BLaER1 (cell line): Measurements from ENCODE around the gene ERCC8.
A peak's percentile ranks its signal among the peaks of the same experiment; 100 is the strongest.

ENCODE experiments used
- H3K27ac ChIP-seq: shearing (Covaris generic); formaldehyde crosslinking; 2 replicates; pipeline ENCODE4 v1.8.1; 2022
- H3K27me3 ChIP-seq: shearing (Covaris generic); formaldehyde crosslinking; 2 replicates; pipeline ENCODE4 v1.8.1; 2022
- H3K36me3 ChIP-seq: shearing (Covaris generic); formaldehyde crosslinking; 2 replicates; pipeline ENCODE4 v1.8.1; 2022
- H3K4me1 ChIP-seq: shearing (Covaris generic); formaldehyde crosslinking; 2 replicates; pipeline ENCODE4 v1.8.1; 2022
- H3K4me2 ChIP-seq: shearing (Covaris generic); formaldehyde crosslinking; 2 replicates; pipeline ENCODE4 v1.8.1; 2022
- H3K4me3 ChIP-seq: shearing (Covaris generic); formaldehyde crosslinking; 2 replicates; pipeline ENCODE4 v1.8.1; 2022
- H3K9ac ChIP-seq: shearing (Covaris generic); formaldehyde crosslinking; 2 replicates; pipeline ENCODE4 v1.8.1; 2022
- H3K9me3 ChIP-seq: shearing (Covaris generic); formaldehyde crosslinking; 2 replicates; pipeline ENCODE4 v1.8.1; 2022
- H4K20me1 ChIP-seq: shearing (Covaris generic); formaldehyde crosslinking; 2 replicates; pipeline ENCODE4 v1.8.1; 2022
- Cebpa-rat ChIP-seq: shearing (Covaris generic); IDR thresholded peaks from 2 replicates; pipeline ENCODE4 v1.8.1; 2022

ERCC8 gene

DNA sequence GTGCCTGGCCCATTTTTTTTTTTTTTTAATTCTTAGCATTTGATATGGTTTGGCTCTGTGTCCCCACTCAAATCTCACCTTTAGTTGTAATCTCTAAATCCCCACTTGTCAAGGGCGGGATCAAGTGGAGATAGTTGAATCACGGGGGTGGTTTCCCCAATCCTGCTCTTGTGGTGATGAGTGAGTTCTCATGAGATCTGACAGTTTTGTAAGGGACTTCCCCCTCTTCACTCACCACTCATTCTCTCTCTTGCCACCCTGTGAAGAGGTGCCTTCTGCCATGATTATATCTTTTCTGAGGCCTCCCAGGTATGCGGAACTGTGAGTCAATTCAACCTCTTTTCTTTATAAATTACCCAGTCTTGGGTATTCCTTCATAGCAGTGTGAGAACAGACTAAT, 27.4 kb upstream of the ERCC8 start:
- Histone ChIP-seq H4K20me1 (0 out of 2 replicates have a peak, but pooled peaks cover 12% of the 10 kb centered on the region), H3K36me3 (peaks cover 3% of the 10 kb centered on the region; the same call in 1 of the 2 replicates), H3K4me2 (no peak overlapping the region)

GRCh38 chr5:60961685-60962084, 16.8 kb upstream of the ERCC8 start:
- no peaks in the 10 kb centered on the region for H3K36me3 ChIP-seq
- no peak overlapping the region for H3K4me2 ChIP-seq
- H3K9me3 ChIP-seq, result peaks cover 5% of the 10 kb centered on the region; the same call in 1 of the 2 replicates
- no peaks in the 10 kb centered on the region for H3K27me3 ChIP-seq
- no peak overlapping the region for H3K9ac ChIP-seq
- TF ChIP-seq Cebpa-rat, result no peak
- H4K20me1 ChIP-seq, result peaks cover 21% of the 10 kb centered on the region; the same call in 1 of the 2 replicates
- no peaks in the 10 kb centered on the region for H3K4me1 ChIP-seq
- H3K27ac ChIP-seq, result no peak overlapping the region
- H3K4me3 ChIP-seq, result no peak overlapping the region

More for the DNA sequence above, 27.4 kb upstream of the ERCC8 start:
- Histone ChIP-seq H3K4me1 (no peaks in the 10 kb centered on the region), H3K27ac (no peak overlapping the region), H3K9me3 (peaks cover 50% of the 10 kb centered on the region), H3K4me3 (no peak overlapping the region), H3K9ac (no peak overlapping the region), H3K27me3 (no peaks in the 10 kb centered on the region)
- no peak for TF ChIP-seq Cebpa-rat

- Histone ChIP-seq H3K4me1 (no peaks in the 10 kb centered on the region), H3K4me3 (no peak overlapping the region), H3K4me2 (no peak overlapping the region), H4K20me1 (peaks cover 21% of the 10 kb centered on the region; the same call in 1 of the 2 replicates), H3K9me3 (peaks cover 3% of the 10 kb centered on the region; the same call in 1 of the 2 replicates), H3K9ac (no peak overlapping the region), H3K27me3 (no peaks in the 10 kb centered on the region), H3K27ac (no peak overlapping the region), H3K36me3 (no peaks in the 10 kb centered on the region)
- no peak for TF ChIP-seq Cebpa-rat
Measured at GRCh38 chr5:60960591-60960990, 15.7 kb upstream of the ERCC8 start.

DNA sequence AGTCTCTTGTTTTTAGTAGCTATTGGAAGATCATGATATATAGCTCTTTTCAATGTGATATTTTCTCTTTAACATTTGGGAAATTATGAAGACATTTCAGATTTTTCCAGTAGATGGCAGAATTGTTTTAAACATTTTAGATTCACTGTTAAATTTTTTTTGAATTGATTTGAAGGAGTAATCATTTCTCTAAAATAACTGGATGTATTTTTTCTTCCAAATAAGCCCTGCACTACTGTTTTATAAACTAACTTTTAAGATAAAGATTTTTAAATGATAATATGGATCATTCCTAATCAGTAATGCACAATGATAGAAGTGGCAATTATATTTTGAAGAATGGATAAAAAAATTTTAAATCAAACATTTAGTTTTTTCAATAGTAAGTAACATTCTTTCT, 14.3 kb upstream of the ERCC8 start:
- Histone ChIP-seq H3K27me3 (no peaks in the 10 kb centered on the region), H3K4me3 (no peak overlapping the region), H3K9me3 (peaks cover 15% of the 10 kb centered on the region), H3K36me3 (no peaks in the 10 kb centered on the region), H3K4me1 (no peaks in the 10 kb centered on the region), H3K4me2 (no peak overlapping the region), H3K27ac (no peak overlapping the region), H3K9ac (no peak overlapping the region), H4K20me1 (peaks cover 21% of the 10 kb centered on the region; the same call in 1 of the 2 replicates)
- TF ChIP-seq Cebpa-rat, result no peak

- Histone ChIP-seq H3K9ac (no peak overlapping the region), H3K27me3 (no peaks in the 10 kb centered on the region), H4K20me1 (peaks cover 21% of the 10 kb centered on the region; the same call in 1 of the 2 replicates), H3K27ac (no peak overlapping the region), H3K4me1 (no peaks in the 10 kb centered on the region), H3K9me3 (peaks cover 15% of the 10 kb centered on the region), H3K36me3 (no peaks in the 10 kb centered on the region), H3K4me2 (no peak overlapping the region), H3K4me3 (no peak overlapping the region)
- no peak for TF ChIP-seq Cebpa-rat
Measured at GRCh38 chr5:60958712-60959111, 13.8 kb upstream of the ERCC8 start.

GRCh38 chr5:60958088-60958487, 13.2 kb upstream of the ERCC8 start:
- H3K27me3 ChIP-seq, result no peaks in the 10 kb centered on the region
- H3K4me1 ChIP-seq, result no peaks in the 10 kb centered on the region
- peaks cover 15% of the 10 kb centered on the region for H3K9me3 ChIP-seq
- H3K4me3 ChIP-seq, result no peak overlapping the region
- peaks cover 20% of the 10 kb centered on the region; the same call in 1 of the 2 replicates for H4K20me1 ChIP-seq
- no peak overlapping the region for H3K27ac ChIP-seq
- H3K36me3 ChIP-seq, result no peaks in the 10 kb centered on the region
- TF ChIP-seq Cebpa-rat, result no peak
- no peak overlapping the region for H3K4me2 ChIP-seq
- no peak overlapping the region for H3K9ac ChIP-seq

DNA sequence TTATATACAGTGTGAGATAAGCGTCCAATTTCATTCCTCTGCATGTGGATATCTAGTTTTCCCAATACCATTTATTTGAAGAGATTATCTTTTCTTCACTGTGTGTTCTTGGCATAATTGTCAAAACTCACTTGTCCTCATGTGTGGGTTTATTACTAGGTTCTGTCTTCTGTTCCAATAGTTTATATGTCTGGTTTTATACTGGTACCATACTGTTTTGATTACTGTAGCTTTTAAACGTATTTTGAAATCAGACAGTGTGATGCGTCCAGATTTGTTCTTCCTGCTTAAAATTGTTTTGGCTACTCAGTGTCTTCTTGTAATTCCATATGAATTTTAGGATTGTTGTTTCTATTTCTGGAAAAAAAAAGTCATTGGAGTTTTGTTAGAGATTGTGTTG, 10.4 kb upstream of the ERCC8 start:
- TF ChIP-seq Cebpa-rat, result no peak

GRCh38 chr5:60948738-60949137, 3.9 kb upstream of the ERCC8 start:
- no peaks in the 10 kb centered on the region for H3K27me3 ChIP-seq
- no peak overlapping the region for H3K4me3 ChIP-seq
- no peak overlapping the region for H3K4me2 ChIP-seq
- peaks cover 16% of the 10 kb centered on the region for H3K9me3 ChIP-seq
- H3K4me1 ChIP-seq, result peaks cover 18% of the 10 kb centered on the region
- no peak for TF ChIP-seq Cebpa-rat
- no peak overlapping the region for H3K9ac ChIP-seq
- peaks cover 5% of the 10 kb centered on the region; the same call in 1 of the 2 replicates for H3K36me3 ChIP-seq
- H3K27ac ChIP-seq, result no peak overlapping the region
- H4K20me1 ChIP-seq, result peaks cover 6% of the 10 kb centered on the region; the same call in 1 of the 2 replicates

More for the DNA sequence above, 10.4 kb upstream of the ERCC8 start:
- Histone ChIP-seq H3K4me3 (no peak overlapping the region), H3K27me3 (no peaks in the 10 kb centered on the region), H3K4me2 (no peak overlapping the region), H3K4me1 (no peaks in the 10 kb centered on the region), H3K27ac (no peak overlapping the region), H3K36me3 (no peaks in the 10 kb centered on the region), H3K9ac (no peak overlapping the region), H4K20me1 (peaks cover 22% of the 10 kb centered on the region; the same call in 1 of the 2 replicates), H3K9me3 (peaks cover 15% of the 10 kb centered on the region)

DNA sequence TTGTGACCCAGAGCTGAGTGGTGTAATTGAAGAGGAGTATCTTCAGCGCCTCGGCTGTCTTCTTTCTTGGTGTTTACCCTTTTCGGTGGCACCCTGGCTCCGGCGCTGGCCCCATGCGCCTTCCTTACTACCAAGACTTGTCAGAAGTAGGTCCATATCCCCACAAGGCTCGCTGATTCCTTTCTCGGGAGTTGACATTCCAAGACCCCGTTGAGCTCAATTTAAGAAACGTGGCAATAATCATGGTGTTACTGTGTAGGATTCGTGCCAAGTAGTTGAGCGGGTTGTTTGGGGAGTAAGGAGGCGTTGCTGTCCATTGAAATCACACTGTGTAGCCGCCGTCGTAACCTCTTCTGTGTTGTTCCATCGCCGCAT, 930 bp upstream of the ERCC8 start:
- no peak for TF ChIP-seq Cebpa-rat
- H3K4me1 ChIP-seq, result peaks cover 23% of the 10 kb centered on the region
- peaks cover 7% of the 10 kb centered on the region; the same call in 1 of the 2 replicates for H3K36me3 ChIP-seq
- peak overlapping the region; percentile 70 for H3K27ac ChIP-seq
- H3K27me3 ChIP-seq, result no peaks in the 10 kb centered on the region
- H3K4me3 ChIP-seq, result peak overlapping the region; percentile 80
- H3K4me2 ChIP-seq, result peak overlapping the region; percentile 87
- 0 out of 2 replicates have a peak, but pooled peaks cover 2% of the 10 kb centered on the region for H4K20me1 ChIP-seq
- H3K9me3 ChIP-seq, result peaks cover 16% of the 10 kb centered on the region
- peak overlapping the region; percentile 82 for H3K9ac ChIP-seq

GRCh38 chr5:60943624-60944023, 1.2 kb downstream of the ERCC8 start:
- Histone ChIP-seq H3K9me3 (peaks cover 8% of the 10 kb centered on the region), H3K4me3 (peak overlapping the region; percentile 80), H3K27ac (no peak overlapping the region), H3K9ac (no peak overlapping the region), H3K4me1 (peaks cover 23% of the 10 kb centered on the region), H3K4me2 (peak overlapping the region; percentile 90), H3K36me3 (peaks cover 21% of the 10 kb centered on the region), H3K27me3 (no peaks in the 10 kb centered on the region), H4K20me1 (no peaks in the 10 kb centered on the region)
- TF ChIP-seq Cebpa-rat, result no peak

- Histone ChIP-seq H3K9me3 (no peaks in the 10 kb centered on the region), H4K20me1 (peaks cover 31% of the 10 kb centered on the region; the same call in 1 of the 2 replicates), H3K4me2 (no peak overlapping the region), H3K4me1 (no peaks in the 10 kb centered on the region), H3K9ac (no peak overlapping the region), H3K36me3 (peaks cover 25% of the 10 kb centered on the region), H3K27me3 (no peaks in the 10 kb centered on the region), H3K27ac (no peak overlapping the region), H3K4me3 (no peak overlapping the region)
- no peak for TF ChIP-seq Cebpa-rat
Measured at GRCh38 chr5:60929024-60929423, 15.8 kb downstream of the ERCC8 start.
